HG03575 (cell line): Measurements from ENCODE around the gene WT1.

Experiments
- ATAC-seq: cut with Tn5 transposase; IDR thresholded peaks from one replicate; pipeline ENCODE4 v1.9.1; 2021; ENCODE audit not compliant: unreplicated experiment, insufficient number of reproducible peaks, low FRiP score; ENCODE audit errors: extremely low read depth

WT1 gene

DNA sequence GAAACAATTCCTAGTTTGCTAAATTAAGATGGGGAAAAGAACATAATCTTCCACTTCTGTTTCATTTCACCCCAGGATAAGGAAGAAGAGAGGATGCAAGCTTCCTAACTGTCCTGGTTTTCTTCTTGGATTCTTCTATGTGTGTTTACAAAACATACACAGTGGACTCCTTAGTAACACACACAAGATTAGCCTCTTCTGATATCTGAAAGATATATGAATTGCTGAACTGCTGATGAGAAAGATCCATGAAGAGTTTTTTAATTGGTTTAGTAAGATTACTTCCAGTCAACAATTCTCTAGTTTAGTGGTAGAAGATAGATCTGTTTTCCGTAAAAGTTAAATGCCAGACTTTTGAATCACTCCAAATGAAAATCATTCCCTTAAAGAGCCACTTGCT, 86.8 kb downstream of the WT1 start:
- ATAC-seq = no peak

DNA sequence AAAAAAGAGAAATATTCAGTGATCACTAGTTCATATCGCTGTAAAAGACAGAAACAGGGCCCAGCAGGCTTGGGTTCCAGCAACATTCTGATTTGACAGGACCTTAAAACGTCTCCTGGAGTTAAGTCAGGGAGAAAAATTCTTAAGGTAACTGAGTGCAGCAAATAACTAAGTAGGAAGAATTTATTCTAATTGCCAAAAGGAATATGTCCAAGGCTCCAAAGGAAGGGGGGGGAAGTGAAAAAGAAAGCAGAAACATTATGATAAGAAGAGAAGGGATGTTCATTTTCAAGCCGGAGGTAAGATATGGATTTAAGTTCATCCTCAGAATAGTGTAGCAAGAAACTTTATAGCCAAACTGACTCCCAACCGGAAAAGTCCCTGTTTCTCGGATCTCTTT, 90.4 kb downstream of the WT1 start:
- no peak for ATAC-seq

DNA sequence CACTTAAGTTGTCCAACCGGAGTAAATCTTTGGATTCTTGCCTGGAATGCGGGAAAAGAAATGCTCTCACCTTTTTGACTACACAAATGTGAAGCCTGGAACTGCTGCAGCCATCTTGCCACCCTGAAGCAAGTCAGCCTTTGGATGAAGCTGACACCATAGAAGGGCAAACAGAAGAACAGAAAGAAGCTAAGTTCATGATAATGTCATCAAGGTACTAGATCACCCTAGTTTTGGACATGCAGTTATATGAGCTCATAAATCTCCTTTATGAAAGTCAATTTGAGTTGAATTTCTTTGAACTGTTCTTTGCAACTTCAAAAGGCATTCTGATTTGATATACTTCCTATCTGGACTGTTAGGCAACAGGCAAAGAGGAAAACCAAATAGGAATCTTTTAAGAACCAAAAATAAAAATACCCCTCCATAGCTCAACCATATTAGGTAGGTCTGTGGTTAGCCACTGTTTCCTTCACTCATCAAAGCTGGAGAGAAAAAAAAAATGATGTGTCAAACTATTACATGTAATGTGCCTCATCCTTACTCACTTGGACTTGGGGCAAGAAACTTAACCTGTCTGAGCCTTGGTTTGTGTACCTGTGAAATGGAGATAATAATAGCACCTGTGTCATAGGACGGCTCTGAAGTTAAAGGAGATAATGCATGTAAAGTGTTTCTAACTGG, 91.9 kb downstream of the WT1 start:
- ATAC-seq = no peak

DNA sequence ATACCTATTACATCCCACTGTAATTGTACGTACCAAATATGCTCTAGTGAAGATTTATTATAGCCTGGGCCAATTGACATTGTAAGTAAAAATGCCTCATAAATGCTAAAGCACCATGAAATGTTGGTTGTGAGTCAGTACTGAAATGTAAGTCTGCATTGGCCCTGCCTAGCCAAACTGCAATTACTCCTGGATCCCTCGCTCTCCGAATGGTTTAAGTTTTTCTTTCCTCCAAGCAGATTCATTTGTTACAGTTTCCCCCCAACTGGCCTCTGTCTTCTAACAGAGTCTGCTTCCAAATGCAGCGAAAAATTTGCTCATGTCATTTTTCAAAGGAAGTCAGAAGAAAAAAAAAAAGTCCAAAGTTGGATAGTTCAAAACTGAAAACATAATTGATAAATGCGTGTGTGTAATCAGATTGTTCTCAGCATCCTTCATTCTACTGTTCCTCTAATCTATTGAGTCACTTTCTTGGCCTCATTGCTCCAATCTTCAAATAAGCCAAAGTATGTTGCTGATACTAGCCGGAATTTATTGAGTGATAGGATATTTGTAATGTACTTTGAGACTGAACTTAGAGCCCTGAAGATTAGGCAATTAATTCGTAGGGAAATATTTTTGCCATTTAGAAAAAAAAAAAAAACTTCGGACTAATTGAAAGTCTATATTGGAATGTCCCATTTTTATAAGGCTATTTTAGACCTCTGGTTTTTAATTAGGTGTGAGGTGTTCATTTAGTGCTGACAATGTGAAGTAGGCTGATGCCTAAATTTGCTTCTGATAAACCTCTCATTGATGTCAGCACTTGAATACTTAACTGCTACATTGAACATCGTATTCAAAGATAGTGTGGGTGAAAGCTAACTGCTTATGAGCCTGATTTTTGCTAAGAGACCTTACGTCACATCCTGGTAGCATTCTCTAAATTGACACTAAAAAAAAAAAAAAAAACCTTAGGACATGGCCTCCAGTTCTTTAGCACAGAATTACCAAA, 93.4 kb downstream of the WT1 start:
- ATAC-seq = no peak

DNA sequence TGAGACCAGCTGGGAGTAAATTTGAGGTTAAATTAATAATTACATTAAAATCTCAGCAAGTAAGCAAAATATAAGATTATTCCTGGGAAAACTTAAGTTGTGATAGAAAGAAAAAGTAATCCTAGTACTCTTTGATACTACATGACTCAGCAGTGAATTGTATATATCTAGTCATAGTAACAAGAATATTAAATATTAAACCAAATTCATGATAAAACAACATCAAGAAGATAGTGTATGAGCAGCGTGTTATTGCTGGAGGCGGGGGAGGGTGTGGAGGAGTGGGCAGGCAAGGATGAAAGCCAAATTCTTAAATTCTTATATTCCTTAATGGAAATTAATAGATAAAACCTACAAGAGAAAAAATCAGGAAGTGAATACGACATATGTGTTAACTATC, 95.2 kb downstream of the WT1 start:
- ATAC-seq = no peak
